ENCODE measurements around the gene COX5A. TPM values are rescaled to one million over a fixed set of nuclear protein-coding genes. Genes with fewer than 3 reads are reported as not detected.

The COX5A gene
- total and polyA plus RNA-seq, 2 of the 13 experiments (the other 11 are each of a cell fraction or from before 2014, with no cell fraction given): 158 to 218 TPM

GRCh38 chr15:74937590-74938371 lies at the start of gene COX5A (continued):
- TF ChIP-seq ZNF616 (CRISPR knock-in tag; IDR thresholded peaks at IDR 0.05; ENCODE audit: low read depth) (no peak), JUND (CRISPR knock-in tag; IDR thresholded peaks at IDR 0.05) (peak; percentile 58; the same call in 1 of the 2 replicates), NR1H2 (CRISPR knock-in tag; IDR thresholded peaks at IDR 0.05; ENCODE audit: borderline replicate concordance, low read depth) (0 out of 2 replicates have a peak, but pooled peaks have one; percentile 28), SALL2 (CRISPR knock-in tag; IDR thresholded peaks at IDR 0.05) (no peak), ZNF496 (CRISPR knock-in tag; IDR thresholded peaks at IDR 0.05; ENCODE audit: insufficient replicate concordance) (no peak), ZNF430 (CRISPR knock-in tag; IDR thresholded peaks at IDR 0.05) (0 out of 2 replicates have a peak, but pooled peaks have one; percentile 23), ZBTB7B (CRISPR knock-in tag; IDR thresholded peaks at IDR 0.05) (peak; percentile 81), TOE1 (CRISPR knock-in tag; IDR thresholded peaks at IDR 0.05) (no peak)

GRCh38 chr15:74983725-74984231 lies 45.9 kb upstream of the COX5A start:
- no peak for DNase-seq (ENCODE audit: low spot score)
- POLR2A ChIA-PET: no interaction called here

More at GRCh38 chr15:74983725-74984231, 45.9 kb upstream of the COX5A start:
- H3K9ac ChIP-seq (ENCODE audit: insufficient read depth, low read depth, low read length): no peak overlapping the region
- TF ChIP-seq LCORL (IDR thresholded peaks at IDR 0.05) (no peak), LCORL (CRISPR knock-in tag; IDR thresholded peaks at IDR 0.05) (no peak), FOSL2 (CRISPR knock-in tag; IDR thresholded peaks at IDR 0.05) (peak; percentile 29; the same call in 1 of the 2 replicates), ZNF761 (CRISPR knock-in tag; conservative IDR thresholded peaks at IDR 0.05) (no peak), ZNF501 (CRISPR knock-in tag; IDR thresholded peaks at IDR 0.05) (no peak)
- CTCF ChIA-PET (ENCODE audit: low intra/inter-chr PET ratio, low total read pairs): no interaction called here
- FAIRE-seq (no peak), ATAC-seq (no peak)
- H3K27me3 ChIP-seq (ENCODE audit: control insufficient read depth in 1 of 2, insufficient read depth in 2 of 2, low read length in 2 of 2): peaks cover under 1 to 27% of the 10 kb centered on the region in 2 experiments; a peak in 4 of 5 replicates
- no peaks in the 10 kb centered on the region for H3K36me3 ChIP-seq (replicated peaks in 1 of 2; ENCODE audit: control insufficient read depth in 1 of 2, insufficient read depth in 2 of 2, low read length in 2 of 2)
- no peak overlapping the region for H3K4me2 ChIP-seq (ENCODE audit: low read depth, low read length)
- 2% methylated on average over 4 of the region's 4 CpGs for WGBS (ENCODE audit: low lambda C conversion rate)
- no peak overlapping the region for H2AFZ ChIP-seq (ENCODE audit: low read length)
- H3K9me3 ChIP-seq (ENCODE audit: low read length): no peaks in the 10 kb centered on the region
- intact Hi-C loops (cut with micrococcal nuclease; ENCODE audit: unreplicated experiment): no loop called here
- H3K4me1 ChIP-seq (ENCODE audit: insufficient read depth, low read length): 0 out of 2 replicates have a peak, but pooled peaks cover 7% of the 10 kb centered on the region
- in situ Hi-C loops (cut with HindIII; ENCODE audit: extremely low pct_ligation_motif_present, low pct_unique_long_range_greater_than_20kb): no loop called here
- no peaks in the 10 kb centered on the region for H3K79me2 ChIP-seq (ENCODE audit: insufficient read depth, low read length)
- H3K27ac ChIP-seq (ENCODE audit: extremely low read length, insufficient read depth, low read length): no peak overlapping the region
- BruUV-seq (replicated peaks): no TSS peak
- no peaks in the 10 kb centered on the region for H4K20me1 ChIP-seq (ENCODE audit: insufficient read depth, low read length)
- H3K4me3 ChIP-seq (replicated peaks in 1 of 3; ENCODE audit: insufficient read depth in 1 of 3, low read depth in 2 of 3, low read length in 3 of 3): no peak overlapping the region

All from HepG2 (cell line).